SK-N-SH (cell line): Measurements from ENCODE around the gene P2RX5.

ENCODE experiments used
- CTCF ChIP-seq: fragments of 200-600 bp; sonication (generic); IDR thresholded peaks from 2 replicates; pipeline ENCODE4 v1.6.1; 2017; ENCODE audit warnings: antibody characterized with exemption, mild to moderate bottlenecking, moderate library complexity
- TF ChIP-seq, protein P1 (sequence below): fragments of 150-350 bp; IDR thresholded peaks from 2 replicates; pipeline ENCODE4 v1.6.1; 2017; ENCODE audit warnings: antibody characterized with exemption, low read length, low read depth, borderline replicate concordance

- no peak for TF ChIP-seq CTCF
- TF ChIP-seq, protein P1, sequence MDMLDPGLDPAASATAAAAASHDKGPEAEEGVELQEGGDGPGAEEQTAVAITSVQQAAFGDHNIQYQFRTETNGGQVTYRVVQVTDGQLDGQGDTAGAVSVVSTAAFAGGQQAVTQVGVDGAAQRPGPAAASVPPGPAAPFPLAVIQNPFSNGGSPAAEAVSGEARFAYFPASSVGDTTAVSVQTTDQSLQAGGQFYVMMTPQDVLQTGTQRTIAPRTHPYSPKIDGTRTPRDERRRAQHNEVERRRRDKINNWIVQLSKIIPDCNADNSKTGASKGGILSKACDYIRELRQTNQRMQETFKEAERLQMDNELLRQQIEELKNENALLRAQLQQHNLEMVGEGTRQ, result no peak
These were observed 20.1 kb downstream of the P2RX5 start for GRCh38 chr17:3675886-3676285.
